Measurements from ENCODE around the gene TTC6. TPM values are rescaled to one million over a fixed set of nuclear protein-coding genes. Genes with fewer than 3 reads are reported as not detected.

Gene TTC6
- total and polyA plus RNA-seq, 4 donors, result 0.74 to 21.7 (median 3.6) TPM

DNA sequence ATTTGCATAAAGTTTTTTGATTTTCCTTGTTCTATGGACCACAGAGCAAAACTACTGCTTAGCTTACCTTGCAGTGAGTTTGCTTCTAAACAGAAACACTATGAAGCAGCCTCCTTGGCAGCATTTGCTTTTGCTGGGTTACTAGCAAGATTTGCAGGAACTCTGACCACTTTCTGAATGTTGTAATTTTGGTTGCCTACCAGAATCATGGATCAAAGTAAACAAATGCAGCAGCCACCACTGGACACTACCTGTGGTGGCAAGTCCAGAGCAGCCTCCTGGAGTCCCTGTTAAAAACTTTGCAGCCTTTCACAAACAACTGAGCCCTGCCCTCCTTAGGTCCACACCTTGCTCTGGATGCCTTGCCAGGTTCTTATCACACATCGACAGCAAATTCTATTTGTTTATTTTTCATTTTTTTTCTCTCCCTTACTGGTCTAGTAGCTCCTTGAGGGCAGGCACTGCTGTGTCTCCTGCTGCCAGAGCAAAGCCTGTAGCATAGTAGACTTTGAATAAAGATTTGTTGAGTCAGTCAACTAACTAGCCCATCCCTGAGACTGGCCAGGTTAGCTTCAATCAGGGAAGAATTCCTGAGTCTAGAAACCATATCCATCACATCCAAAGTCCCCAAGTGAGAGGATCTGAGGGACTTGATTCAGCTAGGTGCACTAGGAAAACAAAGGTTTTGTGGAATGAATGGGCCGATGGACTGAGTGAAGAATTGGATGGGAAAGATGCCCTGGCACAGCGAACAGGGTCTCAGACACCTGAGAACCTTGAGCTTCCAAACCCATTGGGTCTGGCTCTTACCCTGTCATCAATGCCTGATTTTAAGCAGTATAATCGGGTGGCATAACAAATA lies 5.7 kb downstream of the TTC6 start:
- peak overlapping the region; percentile 25 to 53 for H3K27ac ChIP-seq (ENCODE audit: low read depth in 1 of 2, low read length in 2 of 2)
- peaks cover 9 to 58% (median 49%) of the 10 kb centered on the region in 4 donors for H3K4me1 ChIP-seq (ENCODE audit: control insufficient read depth in 4 of 4, insufficient read depth in 4 of 4, low read length in 3 of 4)
- H3K36me3 ChIP-seq (ENCODE audit: control insufficient read depth in 4 of 4, insufficient read depth in 3 of 4, low read depth in 1 of 4, low read length in 3 of 4), result no peaks in the 10 kb centered on the region
- no peaks in the 10 kb centered on the region for H3K9me3 ChIP-seq (ENCODE audit: control insufficient read depth in 4 of 4, low read length in 3 of 4)
- no peak overlapping the region for H3K4me3 ChIP-seq (ENCODE audit: low read depth in 1 of 3, low read length in 3 of 3)
- H3K9ac ChIP-seq (ENCODE audit: low read depth in 1 of 2, low read length in 2 of 2), result no peak overlapping the region
- peak; percentile 23 for TF ChIP-seq ATF3 (IDR thresholded peaks at IDR 0.05)
- no peak for TF ChIP-seq NR2F2 (IDR thresholded peaks at IDR 0.05)
- peak; percentile 59 to 78 for TF ChIP-seq RXRA (IDR thresholded peaks at IDR 0.05)
- TF ChIP-seq JUND (IDR thresholded peaks at IDR 0.05), result peak; percentile 33 to 36
- TF ChIP-seq GABPA (IDR thresholded peaks at IDR 0.05 in 1 of 2, conservative IDR thresholded peaks at IDR 0.05 in 1 of 2), result no peak
- TF ChIP-seq HNF4G (IDR thresholded peaks at IDR 0.05), result no peak
- TF ChIP-seq, protein P1, sequence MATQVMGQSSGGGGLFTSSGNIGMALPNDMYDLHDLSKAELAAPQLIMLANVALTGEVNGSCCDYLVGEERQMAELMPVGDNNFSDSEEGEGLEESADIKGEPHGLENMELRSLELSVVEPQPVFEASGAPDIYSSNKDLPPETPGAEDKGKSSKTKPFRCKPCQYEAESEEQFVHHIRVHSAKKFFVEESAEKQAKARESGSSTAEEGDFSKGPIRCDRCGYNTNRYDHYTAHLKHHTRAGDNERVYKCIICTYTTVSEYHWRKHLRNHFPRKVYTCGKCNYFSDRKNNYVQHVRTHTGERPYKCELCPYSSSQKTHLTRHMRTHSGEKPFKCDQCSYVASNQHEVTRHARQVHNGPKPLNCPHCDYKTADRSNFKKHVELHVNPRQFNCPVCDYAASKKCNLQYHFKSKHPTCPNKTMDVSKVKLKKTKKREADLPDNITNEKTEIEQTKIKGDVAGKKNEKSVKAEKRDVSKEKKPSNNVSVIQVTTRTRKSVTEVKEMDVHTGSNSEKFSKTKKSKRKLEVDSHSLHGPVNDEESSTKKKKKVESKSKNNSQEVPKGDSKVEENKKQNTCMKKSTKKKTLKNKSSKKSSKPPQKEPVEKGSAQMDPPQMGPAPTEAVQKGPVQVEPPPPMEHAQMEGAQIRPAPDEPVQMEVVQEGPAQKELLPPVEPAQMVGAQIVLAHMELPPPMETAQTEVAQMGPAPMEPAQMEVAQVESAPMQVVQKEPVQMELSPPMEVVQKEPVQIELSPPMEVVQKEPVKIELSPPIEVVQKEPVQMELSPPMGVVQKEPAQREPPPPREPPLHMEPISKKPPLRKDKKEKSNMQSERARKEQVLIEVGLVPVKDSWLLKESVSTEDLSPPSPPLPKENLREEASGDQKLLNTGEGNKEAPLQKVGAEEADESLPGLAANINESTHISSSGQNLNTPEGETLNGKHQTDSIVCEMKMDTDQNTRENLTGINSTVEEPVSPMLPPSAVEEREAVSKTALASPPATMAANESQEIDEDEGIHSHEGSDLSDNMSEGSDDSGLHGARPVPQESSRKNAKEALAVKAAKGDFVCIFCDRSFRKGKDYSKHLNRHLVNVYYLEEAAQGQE (IDR thresholded peaks at IDR 0.05), result peak; percentile 13
- no peak for TF ChIP-seq TAF1 (conservative IDR thresholded peaks at IDR 0.05)
- TF ChIP-seq, protein P2, sequence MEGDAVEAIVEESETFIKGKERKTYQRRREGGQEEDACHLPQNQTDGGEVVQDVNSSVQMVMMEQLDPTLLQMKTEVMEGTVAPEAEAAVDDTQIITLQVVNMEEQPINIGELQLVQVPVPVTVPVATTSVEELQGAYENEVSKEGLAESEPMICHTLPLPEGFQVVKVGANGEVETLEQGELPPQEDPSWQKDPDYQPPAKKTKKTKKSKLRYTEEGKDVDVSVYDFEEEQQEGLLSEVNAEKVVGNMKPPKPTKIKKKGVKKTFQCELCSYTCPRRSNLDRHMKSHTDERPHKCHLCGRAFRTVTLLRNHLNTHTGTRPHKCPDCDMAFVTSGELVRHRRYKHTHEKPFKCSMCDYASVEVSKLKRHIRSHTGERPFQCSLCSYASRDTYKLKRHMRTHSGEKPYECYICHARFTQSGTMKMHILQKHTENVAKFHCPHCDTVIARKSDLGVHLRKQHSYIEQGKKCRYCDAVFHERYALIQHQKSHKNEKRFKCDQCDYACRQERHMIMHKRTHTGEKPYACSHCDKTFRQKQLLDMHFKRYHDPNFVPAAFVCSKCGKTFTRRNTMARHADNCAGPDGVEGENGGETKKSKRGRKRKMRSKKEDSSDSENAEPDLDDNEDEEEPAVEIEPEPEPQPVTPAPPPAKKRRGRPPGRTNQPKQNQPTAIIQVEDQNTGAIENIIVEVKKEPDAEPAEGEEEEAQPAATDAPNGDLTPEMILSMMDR (IDR thresholded peaks at IDR 0.05; ENCODE audit: low read depth, low read length, missing input control), result peak; percentile 7
- TF ChIP-seq MAX (IDR thresholded peaks at IDR 0.05), result peak; percentile 14
- no peak for TF ChIP-seq EGR1 (IDR thresholded peaks at IDR 0.05; ENCODE audit: low read depth in 2 of 2)
- TF ChIP-seq SP1 (IDR thresholded peaks at IDR 0.05), result peak; percentile 47
- TF ChIP-seq FOXA2 (IDR thresholded peaks at IDR 0.05), result peak; percentile 40
- TF ChIP-seq YY1 (IDR thresholded peaks at IDR 0.05), result peak; percentile 37
- peak in 1 of 2 donors; percentile 49 for TF ChIP-seq RAD21 (IDR thresholded peaks at IDR 0.05)
- TF ChIP-seq HNF4A (conservative IDR thresholded peaks at IDR 0.05), result peak; percentile 61 to 70
- TF ChIP-seq ZBTB33 (IDR thresholded peaks at IDR 0.05), result no peak
- TF ChIP-seq FOXA1 (IDR thresholded peaks at IDR 0.05), result no peak
- WGBS, result 53% methylated on average over 4 of the region's 4 CpGs
- H3K27me3 ChIP-seq (ENCODE audit: control insufficient read depth in 4 of 4, insufficient read depth in 4 of 4, low read length in 3 of 4), result no peaks in the 10 kb centered on the region
- no peak for DNase-seq (ENCODE audit: low spot score)

Data from liver (tissue), 9 donors.